HepG2 (cell line): ENCODE data around the gene WWTR1. TPM values are rescaled to one million over a fixed set of nuclear protein-coding genes. Genes with fewer than 3 reads are reported as not detected.

ENCODE experiments used
- FOSL2 ChIP-seq: sonication (generic); formaldehyde crosslinking; IDR thresholded peaks from 2 replicates; pipeline ENCODE4 v1.4.0; 2020; ENCODE audit warnings: missing genetic modification reagents
- PRDM10 ChIP-seq: sonication (generic); formaldehyde crosslinking; IDR thresholded peaks from 2 replicates; pipeline ENCODE4 v1.4.0; 2020; ENCODE audit warnings: low read depth, missing genetic modification reagents
- RARA ChIP-seq: IDR thresholded peaks from 2 replicates; pipeline ENCODE4 v1.6.1; 2016; ENCODE audit warnings: missing genetic modification reagents, missing compliant biosample characterization
- SCMH1 ChIP-seq: sonication (generic); formaldehyde crosslinking; IDR thresholded peaks from 2 replicates; pipeline ENCODE4 v1.9.0; 2021; ENCODE audit warnings: missing genetic modification reagents, mild to moderate bottlenecking, borderline replicate concordance
- SIN3A ChIP-seq: IDR thresholded peaks from 2 replicates; pipeline ENCODE4 v1.6.1; 2011; ENCODE audit warnings: low read depth, mild to moderate bottlenecking, control low read depth, low read length, borderline replicate concordance
- ZNF766 ChIP-seq: sonication (generic); formaldehyde crosslinking; IDR thresholded peaks from 2 replicates; pipeline ENCODE4 v1.5.0; 2020; ENCODE audit warnings: missing genetic modification reagents, borderline replicate concordance
- polyA plus RNA-seq, 8 experiments: library from polyadenylated mRNA; depleted of rRNA in 3 of 8; stranded (reverse) in 7 of 8; unstranded in 1 of 8; fragments of >200 nt; fragmentation: Illumina TruSeq in 4 of 8; extraction: Trizol in 4 of 8; gene quantifications; 2 replicates each; pipeline versions ENCODE4 v1.2.1 to v1.2.3, GENCODE V29; 2011 to 2016; ENCODE audit warnings: low read depth in 4 of 8, missing spikeins in 1 of 8, mixed read lengths in 1 of 8; ENCODE audit not compliant: insufficient read depth in 1 of 8
- total RNA-seq, 5 experiments: library from RNA; depleted of rRNA; stranded (reverse); fragments of >200 nt; fragmentation: Illumina TruSeq; extraction: Trizol; gene quantifications; 2 replicates each; pipeline ENCODE4 v1.2.3, GENCODE V29; 2016; ENCODE audit warnings: low read depth in 1 of 5
- TF ChIP-seq, protein P1 (sequence below): sonication (generic); formaldehyde crosslinking; IDR thresholded peaks from 2 replicates; pipeline ENCODE4 v1.9.0; 2021; ENCODE audit warnings: mild to moderate bottlenecking, missing genetic modification reagents
- TF ChIP-seq, protein P2 (sequence below): sonication (generic); formaldehyde crosslinking; IDR thresholded peaks from one replicate; pipeline ENCODE4 v1.5.1; 2020; ENCODE audit warnings: mild to moderate bottlenecking, missing genetic modification reagents; ENCODE audit errors: not compliant biosample characterization
- TF ChIP-seq, protein P3 (sequence below): sonication (generic); formaldehyde crosslinking; IDR thresholded peaks from 2 replicates; pipeline ENCODE4 v1.5.1; 2020; ENCODE audit warnings: missing genetic modification reagents, mild to moderate bottlenecking, borderline replicate concordance

WWTR1 gene
- total and polyA plus RNA-seq, 2 of the 13 experiments (the other 11 are each of a cell fraction or from before 2014, with no cell fraction given), result 19.7 to 139 TPM

DNA sequence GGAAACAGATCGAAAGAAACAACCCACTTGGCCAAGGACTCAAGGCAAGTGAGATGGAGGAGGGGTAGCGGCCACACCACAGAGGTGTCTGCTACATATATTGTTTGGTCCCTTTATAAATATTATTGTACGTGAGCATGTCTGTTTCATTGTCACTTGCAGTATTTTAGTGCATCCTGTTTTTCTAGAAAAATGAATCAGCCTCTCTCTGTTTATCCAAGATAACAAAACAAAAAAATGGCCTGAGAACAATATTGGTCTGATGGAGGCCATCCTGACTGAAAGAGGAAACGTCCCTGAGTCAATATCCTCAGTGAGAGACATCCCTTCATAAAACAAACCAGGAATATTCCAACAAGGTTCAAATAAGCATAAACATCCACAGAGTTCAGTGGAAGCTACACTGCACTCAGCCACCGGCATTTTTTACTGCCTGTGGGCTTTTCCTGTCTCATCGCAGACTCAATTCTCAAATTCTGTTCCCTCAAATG, 42.0 kb downstream of the WWTR1 start (continued):
- TF ChIP-seq, protein P1, sequence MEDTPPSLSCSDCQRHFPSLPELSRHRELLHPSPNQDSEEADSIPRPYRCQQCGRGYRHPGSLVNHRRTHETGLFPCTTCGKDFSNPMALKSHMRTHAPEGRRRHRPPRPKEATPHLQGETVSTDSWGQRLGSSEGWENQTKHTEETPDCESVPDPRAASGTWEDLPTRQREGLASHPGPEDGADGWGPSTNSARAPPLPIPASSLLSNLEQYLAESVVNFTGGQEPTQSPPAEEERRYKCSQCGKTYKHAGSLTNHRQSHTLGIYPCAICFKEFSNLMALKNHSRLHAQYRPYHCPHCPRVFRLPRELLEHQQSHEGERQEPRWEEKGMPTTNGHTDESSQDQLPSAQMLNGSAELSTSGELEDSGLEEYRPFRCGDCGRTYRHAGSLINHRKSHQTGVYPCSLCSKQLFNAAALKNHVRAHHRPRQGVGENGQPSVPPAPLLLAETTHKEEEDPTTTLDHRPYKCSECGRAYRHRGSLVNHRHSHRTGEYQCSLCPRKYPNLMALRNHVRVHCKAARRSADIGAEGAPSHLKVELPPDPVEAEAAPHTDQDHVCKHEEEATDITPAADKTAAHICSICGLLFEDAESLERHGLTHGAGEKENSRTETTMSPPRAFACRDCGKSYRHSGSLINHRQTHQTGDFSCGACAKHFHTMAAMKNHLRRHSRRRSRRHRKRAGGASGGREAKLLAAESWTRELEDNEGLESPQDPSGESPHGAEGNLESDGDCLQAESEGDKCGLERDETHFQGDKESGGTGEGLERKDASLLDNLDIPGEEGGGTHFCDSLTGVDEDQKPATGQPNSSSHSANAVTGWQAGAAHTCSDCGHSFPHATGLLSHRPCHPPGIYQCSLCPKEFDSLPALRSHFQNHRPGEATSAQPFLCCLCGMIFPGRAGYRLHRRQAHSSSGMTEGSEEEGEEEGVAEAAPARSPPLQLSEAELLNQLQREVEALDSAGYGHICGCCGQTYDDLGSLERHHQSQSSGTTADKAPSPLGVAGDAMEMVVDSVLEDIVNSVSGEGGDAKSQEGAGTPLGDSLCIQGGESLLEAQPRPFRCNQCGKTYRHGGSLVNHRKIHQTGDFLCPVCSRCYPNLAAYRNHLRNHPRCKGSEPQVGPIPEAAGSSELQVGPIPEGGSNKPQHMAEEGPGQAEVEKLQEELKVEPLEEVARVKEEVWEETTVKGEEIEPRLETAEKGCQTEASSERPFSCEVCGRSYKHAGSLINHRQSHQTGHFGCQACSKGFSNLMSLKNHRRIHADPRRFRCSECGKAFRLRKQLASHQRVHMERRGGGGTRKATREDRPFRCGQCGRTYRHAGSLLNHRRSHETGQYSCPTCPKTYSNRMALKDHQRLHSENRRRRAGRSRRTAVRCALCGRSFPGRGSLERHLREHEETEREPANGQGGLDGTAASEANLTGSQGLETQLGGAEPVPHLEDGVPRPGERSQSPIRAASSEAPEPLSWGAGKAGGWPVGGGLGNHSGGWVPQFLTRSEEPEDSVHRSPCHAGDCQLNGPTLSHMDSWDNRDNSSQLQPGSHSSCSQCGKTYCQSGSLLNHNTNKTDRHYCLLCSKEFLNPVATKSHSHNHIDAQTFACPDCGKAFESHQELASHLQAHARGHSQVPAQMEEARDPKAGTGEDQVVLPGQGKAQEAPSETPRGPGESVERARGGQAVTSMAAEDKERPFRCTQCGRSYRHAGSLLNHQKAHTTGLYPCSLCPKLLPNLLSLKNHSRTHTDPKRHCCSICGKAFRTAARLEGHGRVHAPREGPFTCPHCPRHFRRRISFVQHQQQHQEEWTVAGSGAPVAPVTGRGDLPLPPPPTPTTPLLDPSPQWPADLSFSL, result no peak
- no peak for TF ChIP-seq SCMH1
- peak; percentile 62 for TF ChIP-seq RARA
- TF ChIP-seq PRDM10 (CRISPR knock-in tag), result peak; percentile 43; the same call in 1 of the 2 replicates
- TF ChIP-seq, protein P2, sequence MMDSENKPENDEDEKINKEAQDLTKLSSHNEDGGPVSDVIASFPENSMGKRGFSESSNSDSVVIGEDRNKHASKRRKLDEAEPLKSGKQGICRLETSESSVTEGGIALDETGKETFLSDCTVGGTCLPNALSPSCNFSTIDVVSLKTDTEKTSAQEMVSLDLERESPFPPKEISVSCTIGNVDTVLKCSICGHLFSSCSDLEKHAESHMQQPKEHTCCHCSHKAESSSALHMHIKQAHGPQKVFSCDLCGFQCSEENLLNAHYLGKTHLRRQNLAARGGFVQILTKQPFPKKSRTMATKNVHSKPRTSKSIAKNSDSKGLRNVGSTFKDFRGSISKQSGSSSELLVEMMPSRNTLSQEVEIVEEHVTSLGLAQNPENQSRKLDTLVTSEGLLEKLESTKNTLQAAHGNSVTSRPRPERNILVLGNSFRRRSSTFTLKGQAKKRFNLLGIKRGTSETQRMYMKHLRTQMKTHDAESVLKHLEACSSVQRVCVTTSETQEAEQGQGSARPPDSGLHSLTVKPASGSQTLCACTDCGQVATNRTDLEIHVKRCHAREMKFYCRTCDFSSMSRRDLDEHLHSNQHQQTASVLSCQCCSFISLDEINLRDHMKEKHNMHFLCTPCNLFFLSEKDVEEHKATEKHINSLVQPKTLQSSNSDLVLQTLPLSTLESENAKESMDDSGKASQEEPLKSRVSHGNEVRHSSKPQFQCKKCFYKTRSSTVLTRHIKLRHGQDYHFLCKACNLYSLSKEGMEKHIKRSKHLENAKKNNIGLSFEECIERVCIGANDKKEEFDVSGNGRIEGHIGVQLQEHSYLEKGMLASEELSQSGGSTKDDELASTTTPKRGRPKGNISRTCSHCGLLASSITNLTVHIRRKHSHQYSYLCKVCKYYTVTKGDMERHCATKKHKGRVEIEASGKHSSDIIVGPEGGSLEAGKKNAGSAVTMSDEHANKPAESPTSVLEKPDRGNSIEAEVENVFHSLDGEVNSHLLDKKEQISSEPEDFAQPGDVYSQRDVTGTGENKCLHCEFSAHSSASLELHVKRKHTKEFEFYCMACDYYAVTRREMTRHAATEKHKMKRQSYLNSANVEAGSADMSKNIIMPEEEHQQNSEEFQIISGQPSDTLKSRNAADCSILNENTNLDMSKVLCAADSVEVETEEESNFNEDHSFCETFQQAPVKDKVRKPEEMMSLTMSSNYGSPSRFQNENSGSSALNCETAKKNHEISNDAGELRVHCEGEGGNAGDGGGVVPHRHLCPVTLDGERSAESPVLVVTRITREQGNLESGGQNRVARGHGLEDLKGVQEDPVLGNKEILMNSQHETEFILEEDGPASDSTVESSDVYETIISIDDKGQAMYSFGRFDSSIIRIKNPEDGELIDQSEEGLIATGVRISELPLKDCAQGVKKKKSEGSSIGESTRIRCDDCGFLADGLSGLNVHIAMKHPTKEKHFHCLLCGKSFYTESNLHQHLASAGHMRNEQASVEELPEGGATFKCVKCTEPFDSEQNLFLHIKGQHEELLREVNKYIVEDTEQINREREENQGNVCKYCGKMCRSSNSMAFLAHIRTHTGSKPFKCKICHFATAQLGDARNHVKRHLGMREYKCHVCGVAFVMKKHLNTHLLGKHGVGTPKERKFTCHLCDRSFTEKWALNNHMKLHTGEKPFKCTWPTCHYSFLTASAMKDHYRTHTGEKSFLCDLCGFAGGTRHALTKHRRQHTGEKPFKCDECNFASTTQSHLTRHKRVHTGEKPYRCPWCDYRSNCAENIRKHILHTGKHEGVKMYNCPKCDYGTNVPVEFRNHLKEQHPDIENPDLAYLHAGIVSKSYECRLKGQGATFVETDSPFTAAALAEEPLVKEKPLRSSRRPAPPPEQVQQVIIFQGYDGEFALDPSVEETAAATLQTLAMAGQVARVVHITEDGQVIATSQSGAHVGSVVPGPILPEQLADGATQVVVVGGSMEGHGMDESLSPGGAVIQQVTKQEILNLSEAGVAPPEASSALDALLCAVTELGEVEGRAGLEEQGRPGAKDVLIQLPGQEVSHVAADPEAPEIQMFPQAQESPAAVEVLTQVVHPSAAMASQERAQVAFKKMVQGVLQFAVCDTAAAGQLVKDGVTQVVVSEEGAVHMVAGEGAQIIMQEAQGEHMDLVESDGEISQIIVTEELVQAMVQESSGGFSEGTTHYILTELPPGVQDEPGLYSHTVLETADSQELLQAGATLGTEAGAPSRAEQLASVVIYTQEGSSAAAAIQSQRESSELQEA (CRISPR knock-in tag), result no peak
- TF ChIP-seq ZNF766 (CRISPR knock-in tag), result no peak
- TF ChIP-seq SIN3A, result no peak
- TF ChIP-seq, protein P3, sequence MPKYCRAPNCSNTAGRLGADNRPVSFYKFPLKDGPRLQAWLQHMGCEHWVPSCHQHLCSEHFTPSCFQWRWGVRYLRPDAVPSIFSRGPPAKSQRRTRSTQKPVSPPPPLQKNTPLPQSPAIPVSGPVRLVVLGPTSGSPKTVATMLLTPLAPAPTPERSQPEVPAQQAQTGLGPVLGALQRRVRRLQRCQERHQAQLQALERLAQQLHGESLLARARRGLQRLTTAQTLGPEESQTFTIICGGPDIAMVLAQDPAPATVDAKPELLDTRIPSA, result no peak
- TF ChIP-seq FOSL2 (CRISPR knock-in tag), result peak; percentile 54
